A549 treated with AZD2906 at 1 μM for 4 hours (cell line): ENCODE data around the gene GLIPR2. TPM values are rescaled to one million over a fixed set of nuclear protein-coding genes. Genes with fewer than 3 reads are reported as not detected.

Experiments used
- total RNA-seq: library from RNA; stranded (reverse); fragments of 200-300 nt; extraction: Qiagen RNA extraction; gene quantifications from 5 replicates; pipeline ENCODE4 v1.2.3, GENCODE V29; 2022

Gene GLIPR2, protein sequence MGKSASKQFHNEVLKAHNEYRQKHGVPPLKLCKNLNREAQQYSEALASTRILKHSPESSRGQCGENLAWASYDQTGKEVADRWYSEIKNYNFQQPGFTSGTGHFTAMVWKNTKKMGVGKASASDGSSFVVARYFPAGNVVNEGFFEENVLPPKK
- total RNA-seq, result 7.0 to 8.6 TPM (median 8.5 TPM) in 5 replicates

GRCh38 chr9:36136272-36136893, at the start of gene GLIPR2:
GLIPR2 (plus strand) TSS chr9:36136733; CDS start chr9:36136779, 46 bp downstream.

DNA sequence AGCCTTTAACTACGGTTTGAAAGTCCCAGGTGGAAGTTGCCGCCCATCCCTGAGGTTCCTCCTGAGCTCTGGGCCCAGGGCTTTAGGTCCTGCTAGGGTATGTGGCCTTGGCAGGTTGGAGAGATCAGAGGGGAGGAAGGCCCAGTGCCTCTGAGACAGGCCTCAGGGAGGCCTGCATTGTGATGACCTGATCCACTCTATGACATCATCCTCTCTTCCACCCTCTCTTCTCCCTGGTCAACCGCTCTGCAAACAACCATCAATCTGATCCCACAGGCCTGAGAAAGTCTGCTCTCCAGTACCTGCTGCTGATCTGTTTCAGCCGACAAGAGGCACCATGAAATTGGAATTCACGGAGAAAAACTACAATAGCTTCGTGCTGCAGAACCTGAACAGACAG, 32.6 kb downstream of the GLIPR2 start, which contains the start of gene CCIN:
TSS of gene CCIN (plus strand) at position 223 of the 400 bp plus-strand sequence. CDS start at position 338, 115 bp downstream.

DNA sequence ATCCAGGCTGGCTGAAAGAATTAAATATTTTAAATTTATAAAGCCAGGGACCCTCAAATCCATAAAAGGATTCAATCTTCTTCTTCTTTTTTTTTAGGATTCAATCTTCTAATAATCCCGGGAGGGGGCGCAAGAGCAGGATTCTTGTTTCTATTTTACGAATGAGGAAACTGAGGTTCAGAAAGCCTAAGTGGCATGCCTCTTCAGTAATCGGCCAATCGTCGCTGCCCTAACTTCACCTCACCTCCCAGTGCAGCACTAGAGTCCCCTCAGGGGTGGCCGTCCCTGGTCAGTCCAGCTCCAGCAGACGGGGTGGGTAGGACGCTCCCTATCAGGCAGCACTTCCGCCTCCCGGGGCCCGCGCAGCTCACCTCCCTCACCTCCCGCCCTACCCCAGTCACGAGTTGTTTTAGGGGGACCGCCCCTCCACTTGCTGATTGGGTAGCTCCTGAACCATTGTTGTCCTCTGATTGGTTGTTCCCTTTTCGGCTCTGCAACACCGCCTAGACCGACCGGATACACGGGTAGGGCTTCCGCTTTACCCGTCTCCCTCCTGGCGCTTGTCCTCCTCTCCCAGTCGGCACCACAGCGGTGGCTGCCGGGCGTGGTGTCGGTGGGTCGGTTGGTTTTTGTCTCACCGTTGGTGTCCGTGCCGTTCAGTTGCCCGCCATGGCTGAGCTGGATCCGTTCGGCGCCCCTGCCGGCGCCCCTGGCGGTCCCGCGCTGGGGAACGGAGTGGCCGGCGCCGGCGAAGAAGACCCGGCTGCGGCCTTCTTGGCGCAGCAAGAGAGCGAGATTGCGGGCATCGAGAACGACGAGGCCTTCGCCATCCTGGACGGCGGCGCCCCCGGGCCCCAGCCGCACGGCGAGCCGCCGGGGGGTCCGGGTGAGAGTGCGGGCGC, 54.1 kb downstream of the GLIPR2 start, which contains the start of gene CLTA:
TSS of gene CLTA (plus strand) at position 534 of the 902 bp plus-strand sequence. CDS start at position 670, 136 bp downstream.

Other genes with a start within 250 kb of the GLIPR2 start
- 0.22 to 0.51 TPM (median 0.34 TPM) in 5 replicates for gene HRCT1, start 230.5 kb upstream of the GLIPR2 start, total RNA-seq
- gene SPAAR, start 227.2 kb upstream of the GLIPR2 start, total RNA-seq, result 0.05 to 0.09 TPM (median 0.06 TPM) in 4 of 5 replicates, not detected in the other
- gene OR2S2, start 178.6 kb upstream of the GLIPR2 start, total RNA-seq, result not detected in 5 replicates
- gene RECK, start 99.8 kb upstream of the GLIPR2 start, total RNA-seq, result 5.3 to 6.2 TPM (median 5.7 TPM) in 5 replicates
- 0.06 TPM in 1 of 5 replicates, not detected in the others for gene CCIN, start 32.7 kb downstream of the GLIPR2 start, total RNA-seq
- 301 to 421 TPM (median 376 TPM) in 5 replicates for gene CLTA, start 54.2 kb downstream of the GLIPR2 start, total RNA-seq
- gene GNE, start 121.7 kb downstream of the GLIPR2 start, total RNA-seq, result 11.7 to 17.6 TPM (median 13.7 TPM) in 5 replicates